DMS114 treated with DMSO at 0.1 percent for 48 hours (cell line): ENCODE measurements around the gene FAM9A.

Experiments used
- DNase-seq: peaks from one replicate; lab custom pipeline; 2025; ENCODE audit not compliant: unreplicated experiment; lab: John Stamatoyannopoulos, UW

FAM9A gene

GRCh38 chrX:8801041-8801599 is at the start of gene FAM9A:
Gene FAM9A, minus strand, starts transcription at chrX:8801383. Its CDS starts 1,212 bp downstream, at chrX:8800171.
- DNase-seq = no peak

- no peak for DNase-seq
These were observed 49.3 kb upstream of the FAM9A start for GRCh38 chrX:8850478-8850877.

DNA sequence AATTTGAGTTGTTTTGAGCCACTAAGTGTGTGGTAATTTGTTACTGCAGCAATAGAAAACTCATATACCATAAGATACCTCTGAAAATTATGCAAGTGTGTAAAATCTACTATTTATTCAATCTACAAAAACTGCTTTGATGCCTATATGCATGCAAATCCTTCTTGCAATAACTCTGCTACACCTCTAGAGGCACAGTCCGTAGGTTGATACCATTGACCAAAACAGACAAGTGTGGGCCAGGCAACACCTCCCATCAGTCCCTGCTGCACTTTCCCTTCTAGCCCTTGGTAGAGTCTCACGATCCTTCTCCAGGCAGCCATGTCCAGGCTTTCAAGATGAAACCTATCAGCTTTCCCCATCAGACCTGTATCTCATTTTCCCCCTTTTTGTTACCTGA is 48.8 kb upstream of the FAM9A start:
- DNase-seq = no peak

DNA sequence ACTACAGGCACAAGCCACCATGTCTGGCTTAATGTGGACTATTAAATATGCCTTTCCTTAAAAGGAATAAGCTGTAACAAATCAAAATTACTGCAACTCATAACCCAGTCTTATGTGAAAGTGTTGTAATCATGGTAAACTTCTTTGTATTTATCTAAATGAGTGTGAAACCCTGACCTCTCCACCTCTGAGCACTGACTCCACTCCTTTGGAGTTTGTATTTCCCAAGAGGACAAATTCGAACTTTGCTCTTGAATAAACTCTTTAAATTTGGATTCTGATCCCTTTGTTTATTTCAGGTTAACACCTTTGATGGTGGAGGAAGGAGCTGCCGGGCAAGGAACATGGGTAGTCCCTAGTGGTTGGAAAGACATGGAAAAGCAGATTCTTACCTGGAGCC is 48.3 kb upstream of the FAM9A start:
- no peak for DNase-seq

- no peak for DNase-seq
These were observed 47.7 kb upstream of the FAM9A start for GRCh38 chrX:8848911-8849310.

DNA sequence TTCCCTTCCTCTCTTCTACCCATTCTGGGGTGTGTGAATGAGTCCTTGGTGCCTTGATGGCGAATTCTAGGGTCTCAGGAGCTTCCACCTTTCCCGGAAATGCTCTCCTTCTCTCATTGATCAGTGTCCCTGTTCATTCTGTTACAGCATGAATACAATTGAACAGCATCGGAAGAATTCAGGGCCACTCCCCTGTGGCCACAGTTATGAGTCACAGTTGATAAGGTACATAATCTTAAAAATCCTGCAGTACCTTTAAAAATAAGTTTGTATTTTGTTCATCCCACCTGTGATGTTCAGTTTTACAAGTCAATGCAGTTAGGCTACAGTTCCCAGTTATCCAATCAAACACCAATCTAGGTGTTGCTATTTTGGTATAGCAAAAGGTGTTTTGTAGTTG is 47.3 kb upstream of the FAM9A start:
- DNase-seq = no peak

- no peak for DNase-seq
These were observed 46.2 kb upstream of the FAM9A start for GRCh38 chrX:8847360-8847759.

- DNase-seq = no peak
These were observed 45.1 kb upstream of the FAM9A start for GRCh38 chrX:8846266-8846665.

DNA sequence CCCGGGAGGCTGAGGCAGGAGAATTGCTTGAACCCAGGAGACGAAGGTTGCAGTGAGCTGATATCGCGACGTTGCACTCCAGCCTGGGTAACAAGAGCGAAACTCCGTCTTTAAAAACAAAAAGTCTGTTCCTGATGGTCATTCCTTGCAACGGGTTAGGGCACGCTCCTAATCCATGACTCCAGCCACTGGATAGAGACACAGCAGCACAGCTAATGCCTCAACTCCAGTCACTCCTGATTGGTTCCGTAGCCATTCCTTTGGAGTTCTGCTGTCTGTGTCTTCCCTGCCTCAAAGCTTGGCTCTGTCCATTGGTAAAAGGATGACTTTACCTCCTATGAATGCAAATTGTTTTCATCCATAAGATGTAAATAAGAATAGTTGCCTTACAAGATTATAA is 44.3 kb upstream of the FAM9A start:
- no peak for DNase-seq

DNA sequence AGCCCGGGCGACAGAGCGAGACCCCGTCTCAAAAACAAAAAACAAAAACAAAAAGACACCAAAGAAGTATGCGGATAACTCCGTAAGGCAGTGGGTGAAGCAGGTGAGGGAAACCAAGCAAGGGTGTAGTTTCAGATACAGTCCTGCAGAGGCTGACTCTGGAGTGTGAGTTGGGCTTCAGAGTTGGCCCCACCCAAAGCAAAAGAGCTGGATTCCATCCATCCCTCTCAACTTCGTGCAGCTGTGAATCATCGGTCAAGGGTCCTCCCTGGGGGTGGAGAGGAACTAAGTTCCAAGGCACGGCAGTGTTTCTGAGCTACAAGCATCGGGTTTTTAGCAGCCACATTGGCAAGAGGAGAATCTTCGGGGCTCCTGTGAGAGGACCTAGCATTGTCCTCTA is 43.9 kb upstream of the FAM9A start:
- DNase-seq = peak; percentile 13

- no peak for DNase-seq
These were observed 43.0 kb upstream of the FAM9A start for GRCh38 chrX:8844157-8844556.

GRCh38 chrX:8841911-8842310 is 40.7 kb upstream of the FAM9A start:
- no peak for DNase-seq

DNA sequence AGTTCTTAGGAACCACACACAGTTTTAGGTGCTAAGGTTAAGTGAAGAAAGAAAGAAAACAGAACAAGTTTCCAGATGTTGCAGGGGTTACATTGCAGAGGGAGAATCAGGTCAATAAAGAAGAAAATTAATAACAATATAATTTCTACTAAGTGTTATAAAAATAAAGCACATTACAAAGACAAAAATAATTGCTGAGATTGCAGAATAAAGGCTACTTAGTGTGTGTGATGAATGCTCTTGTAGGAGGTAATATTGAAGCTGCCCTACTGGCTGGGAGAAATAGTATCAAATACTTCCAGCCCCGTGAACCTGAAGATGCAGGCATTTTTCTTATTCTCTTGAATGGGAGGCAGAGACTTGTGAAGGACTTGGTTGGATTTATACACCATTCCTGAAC is 33.2 kb upstream of the FAM9A start:
- no peak for DNase-seq

- DNase-seq = no peak
These were observed 31.6 kb upstream of the FAM9A start for GRCh38 chrX:8832582-8833378.

DNA sequence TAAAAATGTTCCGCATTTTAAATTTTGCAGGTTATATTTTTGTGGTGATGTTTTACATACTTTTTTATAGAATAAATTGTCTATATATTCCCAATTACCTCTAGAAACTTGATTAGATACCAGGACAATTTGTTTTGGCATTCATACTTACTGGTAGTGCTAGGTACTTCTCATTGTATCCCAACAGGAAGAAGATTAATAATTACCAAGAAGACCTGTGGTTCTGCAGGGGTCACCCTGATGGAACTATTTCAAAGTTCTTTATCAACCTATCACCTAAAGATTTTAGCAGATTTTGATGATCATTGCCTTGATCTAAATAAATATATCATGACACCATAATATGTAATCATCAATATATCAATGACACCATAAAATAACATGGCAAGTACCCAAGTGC is 22.5 kb upstream of the FAM9A start:
- DNase-seq = no peak

DNA sequence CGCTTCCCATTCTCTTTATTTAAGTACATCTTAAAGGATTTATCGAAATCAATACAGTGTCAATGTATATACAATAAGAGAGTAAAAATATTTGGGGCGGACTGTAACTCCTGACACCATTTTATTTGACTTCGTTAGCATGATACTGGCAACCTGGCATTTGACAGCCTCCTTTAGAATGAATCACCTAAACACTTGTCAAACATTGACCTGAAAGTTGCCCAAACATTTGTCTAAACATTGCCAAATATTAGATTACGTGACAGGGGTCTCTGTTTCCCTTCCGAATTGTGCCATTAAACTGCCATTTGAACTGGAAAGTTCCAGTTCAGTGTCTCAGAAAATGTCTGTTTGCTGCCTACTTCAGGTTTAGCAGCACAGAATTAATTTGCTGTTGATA is 20.8 kb upstream of the FAM9A start:
- no peak for DNase-seq

DNA sequence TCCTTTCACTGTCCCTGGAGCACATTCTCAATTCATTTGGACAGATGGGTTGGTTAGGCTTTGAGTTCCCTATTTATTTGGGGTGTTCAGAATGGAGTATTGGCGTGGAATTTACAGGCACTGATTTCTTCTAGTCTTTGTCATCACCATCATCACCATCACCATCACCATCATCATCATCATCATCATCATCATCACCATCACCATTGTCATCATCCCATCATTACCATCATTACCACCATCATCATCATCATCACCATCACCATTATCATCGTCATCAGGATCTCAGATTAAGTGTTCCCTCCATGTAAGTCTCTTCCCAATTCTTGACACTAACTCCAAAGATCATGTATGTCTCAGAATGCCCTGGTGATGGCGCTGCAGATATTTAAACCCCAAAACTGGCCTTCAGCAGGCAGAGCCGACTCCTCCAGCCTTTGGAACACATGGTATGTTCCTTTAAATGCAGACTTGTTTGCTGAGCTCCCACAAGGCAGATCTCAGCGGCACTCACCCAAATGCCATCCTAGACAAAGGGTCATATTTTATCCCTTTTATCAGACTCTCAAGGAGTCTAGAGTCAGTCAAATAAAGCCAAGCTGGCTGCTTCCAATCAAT is 19.8 kb upstream of the FAM9A start:
- DNase-seq = no peak

DNA sequence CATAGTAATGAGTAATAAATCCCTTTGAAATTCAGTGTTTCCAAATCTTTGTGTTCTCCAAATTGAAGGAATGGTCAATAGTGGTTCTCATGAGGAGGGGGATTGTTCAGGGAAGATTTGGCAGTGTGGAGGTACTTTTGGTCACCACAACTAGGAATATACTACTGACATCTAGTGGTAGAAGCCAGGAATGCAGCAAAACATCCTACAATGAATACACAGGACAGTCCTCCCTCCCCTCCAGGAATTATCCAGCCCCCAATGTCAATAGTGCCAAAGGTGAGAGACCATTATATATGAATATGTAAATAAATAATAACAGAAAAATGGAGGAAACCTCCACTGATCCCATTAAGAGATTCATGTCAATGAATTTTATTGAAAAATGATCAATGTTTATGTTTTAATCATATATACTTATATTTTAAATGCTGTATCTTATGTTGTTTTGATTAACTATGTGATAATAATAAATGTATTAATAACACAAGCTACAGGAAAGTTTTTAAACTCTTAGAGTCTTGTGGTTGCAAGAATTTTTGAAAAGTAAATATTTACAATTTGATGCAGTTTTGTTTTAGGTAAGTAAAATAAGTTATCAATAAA is 14.4 kb upstream of the FAM9A start:
- DNase-seq = peak; percentile 30

- no peak for DNase-seq
These were observed 11.9 kb upstream of the FAM9A start for GRCh38 chrX:8813036-8813435.

DNA sequence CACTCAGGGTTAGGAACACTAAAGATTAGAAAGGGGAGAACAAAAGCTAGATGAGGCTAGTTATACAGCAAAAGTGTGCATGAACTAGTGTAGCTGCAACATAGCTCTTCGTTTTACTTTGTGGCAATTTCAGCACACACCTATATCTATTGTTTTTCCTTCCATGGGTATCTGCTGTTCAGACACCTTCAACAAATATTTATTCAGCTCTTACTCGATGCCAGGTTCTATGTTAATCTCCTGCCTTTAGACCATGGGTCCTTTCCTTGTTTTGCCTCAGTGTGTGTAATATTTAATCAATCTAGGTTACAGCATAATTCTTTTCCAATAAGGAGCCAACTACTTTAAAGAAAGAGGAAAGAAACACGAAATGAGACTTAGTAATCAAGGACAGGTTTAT is 10.4 kb upstream of the FAM9A start:
- DNase-seq = no peak

DNA sequence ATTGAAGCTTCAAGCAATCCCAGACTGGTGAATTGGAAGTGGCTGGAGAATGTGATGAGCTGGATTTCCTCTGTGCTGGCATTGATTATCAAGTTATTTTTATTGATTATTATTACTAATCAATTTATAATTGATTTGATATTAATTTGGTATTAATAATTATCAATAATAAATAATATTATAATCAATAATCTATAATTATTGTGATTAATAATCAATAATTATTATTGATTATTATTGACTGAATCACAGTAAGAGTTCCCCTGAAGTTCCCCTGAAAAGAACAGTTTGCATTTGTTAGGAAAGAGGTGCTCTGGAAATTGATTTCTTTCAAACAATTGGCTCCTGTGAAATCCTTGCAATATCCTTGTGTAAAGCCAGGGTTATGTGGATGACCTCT is 7.5 kb upstream of the FAM9A start:
- DNase-seq = no peak

- no peak for DNase-seq
These were observed 4.8 kb upstream of the FAM9A start for GRCh38 chrX:8805974-8806373.
